Hepatocyte (in vitro differentiated cells): ENCODE results near the gene BCL11A.

Source experiments
- EZH2 ChIP-seq: fragments of 200-600 bp; sonication (generic); IDR thresholded peaks from 2 replicates; pipeline ENCODE4 v1.6.1; 2016; ENCODE audit warnings: antibody characterized with exemption, mild to moderate bottlenecking, borderline replicate concordance
- TF ChIP-seq, protein P1 (sequence below): fragments of 200-600 bp; sonication (generic); IDR thresholded peaks from 2 replicates; pipeline ENCODE4 v1.5.1; 2016; ENCODE audit warnings: antibody characterized with exemption, mild to moderate bottlenecking; ENCODE audit not compliant: poor library complexity

DNA sequence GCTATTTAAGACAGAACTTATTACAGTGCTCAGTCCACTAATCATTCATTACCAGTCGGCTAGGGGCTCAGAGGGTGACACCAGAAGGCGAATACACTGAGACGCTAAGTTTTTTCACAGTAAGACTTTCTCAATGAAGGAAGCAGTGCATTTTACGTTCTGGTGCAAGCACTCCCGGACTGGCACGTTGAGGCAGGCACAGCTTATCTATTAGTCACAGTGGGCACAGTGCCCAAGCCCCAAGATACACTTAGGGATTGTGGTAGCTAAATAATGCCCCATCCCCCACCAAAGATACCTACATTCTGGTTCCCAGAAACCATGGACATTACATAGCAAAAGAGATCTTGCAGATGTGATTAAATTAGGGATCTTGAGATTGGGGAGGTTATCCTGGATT is 32.6 kb upstream of the BCL11A start:
- TF ChIP-seq, protein P1, sequence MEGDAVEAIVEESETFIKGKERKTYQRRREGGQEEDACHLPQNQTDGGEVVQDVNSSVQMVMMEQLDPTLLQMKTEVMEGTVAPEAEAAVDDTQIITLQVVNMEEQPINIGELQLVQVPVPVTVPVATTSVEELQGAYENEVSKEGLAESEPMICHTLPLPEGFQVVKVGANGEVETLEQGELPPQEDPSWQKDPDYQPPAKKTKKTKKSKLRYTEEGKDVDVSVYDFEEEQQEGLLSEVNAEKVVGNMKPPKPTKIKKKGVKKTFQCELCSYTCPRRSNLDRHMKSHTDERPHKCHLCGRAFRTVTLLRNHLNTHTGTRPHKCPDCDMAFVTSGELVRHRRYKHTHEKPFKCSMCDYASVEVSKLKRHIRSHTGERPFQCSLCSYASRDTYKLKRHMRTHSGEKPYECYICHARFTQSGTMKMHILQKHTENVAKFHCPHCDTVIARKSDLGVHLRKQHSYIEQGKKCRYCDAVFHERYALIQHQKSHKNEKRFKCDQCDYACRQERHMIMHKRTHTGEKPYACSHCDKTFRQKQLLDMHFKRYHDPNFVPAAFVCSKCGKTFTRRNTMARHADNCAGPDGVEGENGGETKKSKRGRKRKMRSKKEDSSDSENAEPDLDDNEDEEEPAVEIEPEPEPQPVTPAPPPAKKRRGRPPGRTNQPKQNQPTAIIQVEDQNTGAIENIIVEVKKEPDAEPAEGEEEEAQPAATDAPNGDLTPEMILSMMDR: no peak
- TF ChIP-seq EZH2: no peak
